CMK (cell line): Measurements from ENCODE around the gene FAM89A.
"Not testable (repeated sequence)": the region's sequence is repeated elsewhere in the genome, so short reads cannot be mapped to it uniquely, and the experiment has no call there.

Experiments used
- DNase-seq: peaks from one replicate; pipeline ENCODE4 v3.0.0-alpha.2; 2010; ENCODE audit warnings: low read depth

FAM89A gene

DNA sequence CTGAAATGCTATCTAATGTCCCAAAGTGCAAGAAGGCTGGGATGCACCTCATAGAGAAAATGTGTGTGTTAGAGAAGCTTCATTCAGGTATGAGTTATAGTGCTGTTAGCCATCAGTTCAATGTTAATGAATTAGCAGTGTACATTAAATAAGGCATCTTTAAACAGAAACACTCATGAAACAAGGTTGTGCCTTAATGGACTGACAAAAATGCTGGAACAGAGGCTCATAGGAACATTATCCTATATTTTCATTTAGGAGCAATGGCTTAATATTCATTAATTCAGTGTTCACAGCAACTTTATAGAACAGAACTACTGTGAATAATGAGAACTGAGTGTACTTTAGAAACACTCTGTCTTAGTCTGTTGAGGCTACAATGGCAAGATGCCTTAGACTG lies 15.2 kb upstream of the FAM89A start:
- DNase-seq = no peak

DNA sequence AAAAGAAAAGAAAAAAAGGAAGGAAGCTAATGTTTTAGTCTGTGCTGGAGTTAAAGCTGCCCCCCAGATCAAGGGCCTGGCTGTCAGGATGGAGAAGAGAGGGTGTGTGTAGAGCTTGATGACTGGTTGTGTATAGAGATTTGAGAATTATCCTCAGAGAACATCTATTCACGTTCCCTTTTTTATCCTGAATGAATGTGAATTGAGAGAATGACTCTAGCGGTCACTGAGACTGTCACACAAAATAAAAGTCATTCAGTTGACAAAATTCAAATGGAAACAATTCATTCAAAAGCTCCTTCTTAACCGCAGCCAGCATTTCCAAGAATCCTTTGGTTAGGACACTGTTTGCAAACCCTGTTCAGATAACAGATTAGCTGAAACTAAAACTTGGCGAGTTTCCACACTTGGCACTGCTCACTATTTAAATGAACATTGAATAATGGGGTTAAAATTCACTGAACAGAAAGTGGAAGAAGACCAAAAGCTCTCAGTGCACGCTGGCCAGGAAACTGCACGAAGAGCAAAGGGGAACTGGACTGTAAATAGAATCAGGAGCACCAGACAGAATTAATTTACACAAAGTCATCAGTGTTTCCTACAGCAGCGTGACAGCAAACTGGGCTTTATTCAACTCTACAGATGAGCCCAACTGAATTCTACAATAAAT lies 13.6 kb upstream of the FAM89A start:
- no peak for DNase-seq

DNA sequence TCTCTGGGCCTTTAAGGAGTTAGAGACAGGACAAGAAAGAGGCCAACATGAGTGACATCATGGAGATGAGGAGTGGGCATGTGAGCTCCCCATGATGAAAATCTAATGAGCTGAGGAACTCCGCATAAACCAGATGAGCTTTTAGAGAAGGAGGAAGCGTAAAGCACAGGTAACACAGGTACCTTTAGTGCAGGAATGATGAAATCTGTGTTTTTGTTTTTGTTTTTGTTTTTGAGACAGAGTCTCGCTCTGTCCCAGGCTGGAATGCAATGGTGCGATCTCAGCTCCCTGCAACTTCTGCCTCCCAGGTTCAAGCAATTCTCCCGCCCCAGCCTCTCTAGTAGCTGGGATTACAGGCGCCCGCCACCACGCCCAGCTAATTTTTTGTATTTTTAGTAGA lies 12.7 kb upstream of the FAM89A start:
- DNase-seq = no peak

DNA sequence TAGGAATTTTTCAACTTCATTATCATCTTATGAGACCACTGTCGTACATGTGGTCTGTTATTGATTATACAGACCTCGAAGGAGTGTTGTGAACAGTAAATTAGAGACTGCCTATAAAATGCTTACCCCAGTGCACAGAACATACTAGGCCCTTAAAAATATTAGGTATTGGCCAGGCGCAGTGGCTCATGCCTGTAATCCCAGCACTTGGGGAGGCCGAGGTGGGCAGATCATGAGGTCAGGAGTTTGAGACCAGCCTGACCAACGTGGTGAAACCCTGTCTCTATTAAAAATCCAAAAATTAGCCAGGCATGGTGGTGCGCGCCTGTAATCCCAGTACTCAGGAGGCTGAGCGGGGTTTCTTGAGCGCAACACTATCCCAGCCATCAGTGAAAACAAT lies 10.9 kb upstream of the FAM89A start:
- not testable (repeated sequence) for DNase-seq

DNA sequence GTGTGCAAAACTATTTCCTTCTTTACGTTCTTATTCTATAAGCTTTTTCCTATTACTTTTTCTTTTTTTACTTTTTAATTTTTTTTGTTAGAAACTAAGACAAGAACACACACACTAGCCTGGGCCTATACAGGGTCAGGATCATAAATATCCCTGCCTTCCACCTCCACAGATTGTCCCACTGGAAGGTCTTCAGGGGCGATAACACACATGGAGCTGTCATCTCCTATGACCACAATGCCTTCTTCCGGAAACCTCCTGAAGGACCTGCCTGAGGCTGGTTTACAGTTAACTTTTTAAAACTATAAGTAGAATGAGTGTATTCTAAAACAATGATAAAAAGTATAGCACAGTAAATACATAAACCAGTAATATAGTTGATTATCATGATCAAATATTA lies 10.3 kb upstream of the FAM89A start:
- DNase-seq = no peak

DNA sequence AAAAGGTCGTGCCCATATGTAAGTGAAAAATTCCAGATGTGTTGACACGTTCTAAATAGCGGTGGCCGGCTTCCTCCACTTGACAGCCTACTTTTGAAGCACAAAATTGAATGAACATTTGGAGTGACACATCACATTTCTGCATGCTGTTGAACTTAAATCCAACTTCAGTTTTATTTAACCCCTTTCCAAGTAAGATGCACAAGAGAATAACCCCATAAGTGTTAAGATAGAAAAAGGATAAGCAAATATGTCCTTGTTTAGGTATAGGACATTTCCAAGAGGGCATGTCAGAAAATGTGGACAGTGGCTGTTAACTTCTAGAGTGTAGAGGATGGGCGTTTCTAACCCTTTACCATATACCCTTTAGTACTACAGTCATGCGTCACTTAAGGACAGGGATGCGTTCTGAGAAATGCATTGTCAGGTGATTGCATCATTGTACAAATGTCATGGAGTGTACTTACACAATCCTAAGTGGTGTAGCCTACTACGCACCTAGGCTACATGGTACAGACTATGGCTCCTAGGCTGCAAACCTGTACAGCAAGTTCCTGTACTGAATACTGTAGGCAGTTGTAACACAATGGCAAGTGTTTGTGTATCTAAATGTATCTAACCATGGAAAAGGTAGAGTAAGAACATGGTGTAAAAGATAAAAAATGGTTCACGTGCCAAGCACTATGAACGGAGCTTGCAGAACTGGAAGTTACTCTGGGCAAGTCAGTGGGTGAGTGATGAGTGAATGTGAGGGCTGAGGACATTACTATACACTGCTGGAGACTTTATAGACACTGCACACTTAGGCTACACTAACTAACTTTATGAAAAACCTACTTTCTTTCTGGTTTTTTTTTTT lies 9.3 kb upstream of the FAM89A start:
- DNase-seq = no peak

DNA sequence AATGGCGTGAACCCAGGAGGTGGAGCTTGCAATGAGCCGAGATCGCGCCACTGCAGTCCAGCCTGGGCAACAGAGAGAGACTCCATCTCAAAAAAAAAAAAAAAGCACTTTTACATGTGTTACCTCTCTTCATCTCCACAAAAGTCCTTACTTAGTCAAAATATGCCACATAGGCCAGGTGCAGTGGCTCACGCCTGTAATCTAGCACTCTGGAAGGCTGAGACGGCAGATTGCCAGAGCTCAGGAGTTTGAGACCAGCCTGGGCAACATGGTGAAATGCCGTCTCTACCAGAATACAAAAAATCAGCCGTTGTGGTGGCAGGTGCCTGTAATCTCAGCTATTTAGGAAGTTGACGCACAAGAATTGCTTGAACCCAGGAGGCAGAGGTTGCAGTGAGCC lies 8.4 kb upstream of the FAM89A start:
- not testable (repeated sequence) for DNase-seq

DNA sequence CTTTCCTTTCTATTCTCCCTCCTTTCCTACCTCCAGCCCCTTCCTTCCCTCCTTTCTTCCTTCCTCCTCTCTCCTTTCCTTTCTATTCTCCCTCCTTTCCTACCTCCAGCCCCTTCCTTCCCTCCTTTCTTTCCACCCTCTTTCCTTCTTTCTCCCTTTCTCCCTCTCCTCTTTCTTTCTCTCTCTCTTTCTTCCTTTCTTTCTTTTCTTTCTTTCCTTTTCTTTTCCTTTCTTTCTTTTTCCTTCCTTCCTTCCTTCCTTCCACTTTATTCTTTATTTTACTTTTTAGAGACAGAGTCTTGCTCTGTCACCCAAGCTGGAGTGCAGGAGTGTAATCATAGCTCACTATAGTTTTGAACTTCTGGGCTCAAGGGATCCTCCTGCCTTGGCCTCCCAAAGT lies 7.5 kb upstream of the FAM89A start:
- DNase-seq = not testable (repeated sequence)

DNA sequence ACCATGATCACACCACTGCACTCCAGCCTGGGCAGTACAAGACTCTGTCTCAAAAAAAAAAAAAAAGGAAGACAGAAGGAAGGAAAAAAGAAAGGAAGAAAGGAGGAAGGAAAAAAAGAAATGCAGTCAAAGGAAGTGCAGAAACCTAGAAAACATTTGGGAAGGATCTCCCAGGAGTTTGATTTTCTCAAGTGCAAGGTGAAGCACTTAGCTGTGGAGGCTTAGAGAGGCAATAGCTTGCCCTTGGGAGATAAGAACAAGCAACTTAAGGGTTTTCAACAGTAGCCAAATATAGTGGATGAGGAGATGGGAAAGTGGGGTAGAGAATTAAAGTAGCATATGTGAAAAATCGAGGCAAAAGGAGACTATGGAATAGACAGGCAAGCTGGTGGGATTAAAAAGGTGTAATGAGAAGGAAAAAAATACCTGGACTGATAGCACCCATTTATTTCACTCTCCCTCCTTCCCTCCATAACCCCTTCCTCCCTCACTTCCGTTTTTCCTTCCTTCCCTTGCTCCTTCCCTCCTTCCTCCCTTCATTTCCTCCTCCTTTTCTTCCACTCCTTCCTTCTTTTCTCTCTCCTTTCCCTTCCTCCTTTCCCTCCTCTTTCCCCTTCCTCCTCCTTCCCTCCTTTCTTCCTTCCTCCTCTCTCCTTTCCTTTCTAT lies 6.8 kb upstream of the FAM89A start:
- DNase-seq = no peak

DNA sequence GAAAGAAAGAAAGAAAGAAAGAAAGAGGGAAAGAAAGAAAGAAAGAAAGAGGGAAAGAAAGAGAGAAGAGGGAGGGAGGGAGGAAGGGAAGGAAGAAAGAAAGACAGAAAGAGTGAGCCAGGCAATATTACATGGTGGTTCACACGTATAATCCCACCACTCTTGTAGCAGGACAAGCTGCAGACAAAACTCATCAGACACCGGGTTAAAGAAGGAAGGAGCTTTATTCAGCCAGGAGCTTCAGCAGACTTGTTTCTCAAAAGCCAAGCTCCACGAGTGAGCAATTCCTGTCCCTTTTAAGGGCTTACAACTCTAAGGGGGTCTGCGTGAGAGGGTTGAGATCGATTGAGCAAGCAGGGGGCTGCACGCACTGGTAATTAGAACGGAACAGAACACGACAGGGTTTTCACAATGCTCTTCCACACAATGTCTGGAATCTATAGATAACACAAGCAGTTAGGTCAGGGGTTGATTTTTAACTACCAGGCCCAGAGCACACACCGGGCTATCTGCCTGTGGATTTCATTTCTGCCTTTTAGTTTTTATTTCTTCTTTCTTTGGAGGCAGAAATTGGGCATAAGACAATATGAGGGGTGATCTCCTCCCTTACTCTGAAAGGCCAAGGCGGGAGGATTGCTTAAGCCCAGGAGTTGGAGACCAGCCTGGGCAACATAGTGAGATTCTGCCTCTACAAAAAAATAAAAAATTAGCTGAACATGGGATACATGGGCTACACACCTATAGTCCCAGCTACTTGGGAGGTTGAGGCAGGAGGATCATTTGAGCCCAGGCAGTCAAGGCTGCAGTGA lies 6.1 kb upstream of the FAM89A start:
- DNase-seq = not testable (repeated sequence)

DNA sequence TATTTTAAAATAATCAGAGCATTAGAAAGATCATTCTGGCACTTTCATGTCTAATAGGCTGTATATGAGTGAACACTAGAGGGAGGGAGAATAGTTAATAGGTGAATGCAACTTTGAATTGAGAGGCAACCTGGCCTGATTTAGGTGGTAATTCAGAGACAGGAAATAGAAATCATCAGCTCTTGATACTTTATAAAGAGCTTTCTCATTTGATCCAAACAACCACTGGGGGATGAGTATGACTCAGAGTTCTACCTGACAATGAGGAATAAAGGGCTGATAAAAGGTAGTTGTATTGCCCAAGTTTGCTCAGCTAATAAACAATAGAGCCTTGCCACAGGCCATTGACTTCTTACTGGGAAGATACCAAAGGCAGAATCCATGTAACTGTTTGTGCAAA lies 5.2 kb upstream of the FAM89A start:
- DNase-seq = no peak

DNA sequence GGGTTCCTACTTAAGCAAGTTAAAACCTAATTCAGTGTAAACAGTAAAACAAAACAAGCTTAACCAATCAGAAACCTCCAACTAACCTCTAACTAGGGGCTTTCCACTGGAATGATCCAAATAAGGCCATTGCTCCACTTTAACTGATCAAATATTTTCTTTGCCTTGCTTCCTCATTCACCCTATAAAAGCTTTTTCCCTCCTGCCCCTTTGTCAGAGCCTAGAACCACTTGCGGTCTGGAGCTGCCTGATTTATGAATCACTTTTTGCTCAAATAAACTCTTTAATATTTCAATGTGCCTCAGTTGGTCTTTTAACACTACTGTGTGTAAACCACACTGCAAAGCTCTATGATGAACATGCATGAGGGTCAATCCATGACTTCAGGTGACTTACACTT lies 4.5 kb upstream of the FAM89A start:
- no peak for DNase-seq

DNA sequence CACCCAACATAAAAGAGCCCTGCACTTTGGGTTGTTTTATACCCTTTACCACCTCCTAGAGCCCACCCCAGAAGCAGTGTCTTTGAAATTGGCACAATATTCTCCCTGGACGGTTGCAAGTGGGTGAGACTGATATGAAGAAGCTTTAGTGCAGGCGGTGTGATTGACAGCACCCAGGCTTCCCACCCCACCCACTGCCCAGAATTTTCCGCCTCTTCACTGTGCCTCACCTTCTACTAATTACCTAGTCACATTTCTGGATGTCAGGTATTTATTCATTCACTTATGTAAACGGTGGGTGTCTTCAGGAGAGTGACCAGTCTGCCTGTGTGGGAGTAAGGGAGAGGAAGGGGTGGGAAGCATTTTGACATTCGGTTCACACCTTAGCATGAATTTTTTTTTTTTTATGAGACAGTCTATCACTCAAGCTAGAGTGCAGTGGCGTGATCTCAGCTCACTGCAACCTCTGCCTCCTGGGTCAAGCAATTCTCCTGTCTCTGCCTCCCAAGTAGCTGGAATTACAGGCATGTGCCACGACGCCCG lies 1.7 kb upstream of the FAM89A start:
- DNase-seq = no peak

DNA sequence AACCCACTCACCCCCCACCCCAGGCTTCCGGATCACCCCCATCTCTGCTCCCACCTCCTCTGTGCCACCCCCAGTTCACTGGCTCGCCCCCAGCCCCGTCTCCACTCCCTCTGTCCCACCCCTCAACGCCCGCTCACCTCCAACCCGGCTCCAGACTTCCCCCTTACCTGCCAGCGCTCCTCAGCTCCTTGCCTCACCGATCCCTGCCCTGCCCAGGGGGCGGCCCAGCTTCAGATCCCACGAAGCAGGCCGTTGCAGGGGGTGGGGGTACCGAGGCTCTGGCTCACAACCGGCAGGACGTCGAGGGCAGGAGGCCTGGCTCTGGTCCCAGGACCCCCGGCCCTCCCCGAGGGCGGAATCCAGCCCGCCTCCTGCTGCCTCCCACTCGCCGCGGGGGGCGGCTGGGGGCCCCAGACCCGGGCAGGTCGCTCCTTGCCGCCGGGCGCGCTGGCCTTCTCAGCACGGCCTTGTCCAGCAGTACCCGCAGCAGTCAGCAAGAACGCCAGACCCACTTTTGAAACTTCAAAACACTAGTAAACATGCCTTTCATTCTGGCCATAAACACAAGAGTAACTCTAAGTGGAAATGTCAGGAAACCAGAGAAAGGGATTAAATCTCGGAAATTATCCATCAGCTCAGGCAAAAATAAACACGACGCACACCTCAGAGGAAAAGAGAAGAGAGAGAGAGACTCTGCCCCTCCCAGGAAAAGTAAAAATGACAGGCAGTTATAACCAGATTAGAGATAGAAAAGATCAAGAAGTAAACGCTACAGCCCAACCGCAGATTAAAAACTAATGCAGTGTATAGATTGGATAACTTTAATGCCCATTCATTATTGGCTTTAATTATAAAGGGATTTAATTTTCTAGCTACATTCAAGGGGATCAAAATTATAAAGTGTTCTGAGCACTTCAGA lies 1.0 kb upstream of the FAM89A start:
- DNase-seq = no peak

DNA sequence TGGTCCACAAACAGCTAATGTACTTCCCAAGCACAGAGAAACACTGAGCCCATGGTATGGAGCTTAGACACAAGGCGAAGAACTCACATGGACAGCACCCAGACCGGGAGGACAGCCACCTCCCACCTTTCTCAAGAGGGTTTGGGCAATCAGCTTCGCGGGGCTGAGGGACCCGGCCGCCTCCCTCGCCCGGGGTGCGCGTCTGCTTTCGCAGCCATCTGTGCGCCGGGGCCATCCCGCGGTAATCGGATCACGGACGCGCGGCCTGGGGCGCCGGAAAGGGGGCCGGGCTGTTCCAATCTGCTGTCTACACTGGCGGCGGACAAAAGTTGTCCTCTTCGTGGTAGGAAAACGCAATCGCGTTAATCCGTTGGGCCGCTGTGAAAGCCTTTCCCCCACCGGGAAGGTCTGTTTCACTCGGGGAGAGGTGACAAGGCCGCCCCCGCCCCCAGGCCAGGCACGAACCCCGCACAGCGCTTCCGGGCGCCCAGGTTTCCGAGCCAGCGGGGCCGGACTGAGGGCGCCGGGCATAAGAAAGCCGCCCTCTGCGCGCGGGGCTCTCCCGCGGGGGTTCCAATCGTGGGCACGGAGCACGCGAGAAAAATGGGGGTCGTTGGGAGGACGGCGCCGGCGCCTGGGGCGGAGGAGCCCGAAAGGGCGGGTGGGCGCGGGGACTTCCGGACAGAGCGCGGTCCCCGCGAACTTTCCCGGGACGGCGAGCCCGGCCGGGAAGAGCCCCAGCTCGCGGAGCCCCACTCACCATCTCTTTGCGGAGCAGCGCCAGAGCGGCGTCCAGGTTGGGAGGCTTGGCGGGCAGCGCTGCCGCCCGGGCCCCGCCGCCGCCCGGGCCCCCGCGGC lies 664 bp downstream of the FAM89A start:
- no peak for DNase-seq

DNA sequence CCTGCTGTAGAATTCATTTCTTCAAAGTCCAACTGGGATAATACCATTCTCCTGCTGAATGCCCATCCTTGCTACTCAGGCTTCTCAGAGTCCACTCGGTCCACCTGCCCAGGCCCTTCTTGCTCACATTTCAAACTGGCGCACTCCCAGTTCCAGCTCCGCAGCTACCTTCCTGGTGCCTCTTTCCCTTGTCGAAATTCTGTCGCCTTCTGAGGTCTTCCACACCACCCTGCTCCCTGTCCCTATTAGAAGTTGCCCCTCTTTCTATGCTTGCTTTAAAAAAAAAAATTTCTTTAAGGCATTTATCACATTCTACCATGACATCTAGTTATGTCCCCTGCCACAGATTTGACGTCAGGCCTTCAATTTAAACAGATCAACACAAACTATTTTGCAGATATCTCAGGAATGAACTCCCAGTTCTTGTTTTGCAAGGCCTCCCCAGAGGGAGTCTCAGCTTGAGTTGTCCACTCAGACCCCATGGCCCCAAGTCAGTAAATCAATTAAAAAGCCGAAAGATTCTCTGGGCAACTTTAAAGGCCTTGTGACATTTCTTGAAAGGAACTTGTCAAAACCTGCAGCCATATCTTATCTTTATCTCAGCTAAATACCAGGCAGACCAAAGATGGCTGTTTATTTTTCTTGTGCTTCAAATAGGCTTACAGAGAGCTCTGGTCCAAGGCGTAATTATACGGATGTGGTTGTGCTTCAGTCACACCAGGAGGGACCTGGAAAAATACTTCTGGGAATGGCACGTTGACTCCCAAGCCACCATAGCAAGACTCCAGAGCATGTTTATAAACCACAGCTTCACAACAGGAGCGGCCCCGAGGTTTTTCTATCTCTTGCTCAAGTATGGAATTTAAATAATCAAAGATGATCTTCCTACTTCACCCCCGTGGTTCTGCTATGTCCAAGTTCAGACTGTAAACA lies 2.2 kb downstream of the FAM89A start:
- DNase-seq = no peak

DNA sequence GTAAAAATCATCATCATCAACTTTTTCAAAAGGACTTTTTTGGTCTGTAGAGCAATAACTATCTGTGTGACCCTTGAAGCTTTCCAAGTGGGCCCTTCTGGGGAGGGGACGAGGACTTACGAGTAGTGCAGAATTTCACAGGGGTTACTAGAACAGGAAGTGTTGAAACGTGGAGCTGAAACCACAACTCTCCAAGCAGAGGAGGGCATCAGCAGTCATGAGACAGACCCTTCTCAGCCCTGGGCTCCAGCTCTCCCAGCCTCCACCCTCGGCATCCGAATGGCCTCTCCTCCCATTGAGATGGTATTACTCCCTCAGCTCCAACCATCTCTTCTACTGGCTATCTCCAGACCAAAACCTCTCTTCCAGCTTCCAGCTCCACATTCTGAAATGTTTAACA lies 3.6 kb downstream of the FAM89A start:
- DNase-seq = no peak

DNA sequence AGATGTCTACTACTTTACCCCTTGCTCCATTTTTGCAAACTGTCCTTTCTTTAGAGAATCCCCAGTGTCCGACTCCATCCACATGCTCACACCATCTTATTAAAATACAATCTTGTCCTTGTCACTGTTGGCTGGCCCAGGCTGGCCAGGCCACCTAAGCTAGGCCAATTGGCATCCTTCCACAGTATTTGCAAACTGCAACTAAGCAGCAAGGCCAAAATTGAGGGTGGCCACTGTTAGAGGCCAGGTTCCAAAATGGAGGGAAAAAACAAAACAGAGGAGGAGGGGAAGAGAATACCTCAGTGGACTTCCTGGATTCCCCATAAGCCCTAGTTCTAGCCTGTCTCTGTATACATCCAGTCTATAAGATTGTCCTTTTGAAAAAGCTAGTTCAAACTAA lies 4.3 kb downstream of the FAM89A start:
- DNase-seq = no peak

DNA sequence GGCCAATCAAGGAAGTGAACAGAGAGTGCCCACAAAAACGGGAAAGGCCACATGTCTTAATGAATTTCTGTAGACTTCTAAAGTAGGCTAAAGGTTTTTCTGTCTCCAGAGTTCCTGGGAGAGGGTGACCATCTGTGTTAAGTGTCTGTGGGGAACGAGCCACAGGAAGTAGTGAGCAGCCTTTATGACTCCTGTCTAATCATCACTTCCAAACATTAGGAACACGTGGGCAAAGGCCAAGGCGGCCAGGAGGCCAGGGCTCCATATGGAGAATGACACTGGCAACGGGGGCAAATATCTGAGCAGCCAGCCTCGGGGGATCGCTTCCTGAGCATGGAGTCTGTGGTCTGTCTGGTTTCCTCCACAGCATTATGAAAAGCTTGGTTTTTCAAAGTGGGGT lies 7.1 kb downstream of the FAM89A start:
- peak; percentile 58 for DNase-seq
